ENCODE results near the gene TMEM147.
"Not testable (repeated sequence)": the region's sequence is repeated elsewhere in the genome, so short reads cannot be mapped to it uniquely, and the experiment has no call there.

Gene TMEM147

GRCh38 chr19:35565016-35565856, 19.8 kb downstream of the TMEM147 start:
- DNase-seq: no peak

- no peak for DNase-seq
These were observed 21.3 kb downstream of the TMEM147 start for GRCh38 chr19:35566738-35567137.

DNA sequence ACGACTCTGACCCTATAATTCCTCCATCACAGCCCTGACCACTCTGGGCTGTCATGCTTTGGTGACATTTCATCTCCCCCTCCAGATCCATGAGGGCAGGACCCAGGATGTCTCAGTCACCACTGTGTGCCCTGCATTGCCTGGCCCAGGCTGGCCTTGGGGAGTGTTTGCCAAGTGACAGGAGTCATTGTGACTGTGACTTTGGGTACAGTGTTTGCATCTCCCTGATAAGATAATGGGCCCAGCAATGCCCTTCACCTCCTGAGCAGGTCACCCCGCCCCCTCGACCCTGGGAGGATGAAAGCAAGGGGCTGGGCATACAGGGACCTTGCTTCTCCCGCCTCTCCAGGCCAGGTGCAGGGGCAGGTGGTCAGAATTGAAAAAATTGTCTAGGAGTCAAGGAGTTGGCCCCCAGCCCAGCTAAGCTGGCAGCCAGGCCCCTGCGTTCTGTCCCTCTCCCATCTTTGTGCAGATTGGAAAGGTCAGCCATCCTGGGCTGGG, 23.9 kb downstream of the TMEM147 start:
- DNase-seq: peak; percentile 22

- DNase-seq: no peak
These were observed 26.1 kb downstream of the TMEM147 start for GRCh38 chr19:35571406-35571965.

GRCh38 chr19:35577918-35578317, 32.5 kb downstream of the TMEM147 start:
- no peak for DNase-seq

GRCh38 chr19:35578707-35579106, 33.3 kb downstream of the TMEM147 start:
- no peak for DNase-seq

- no peak for DNase-seq
These were observed 37.3 kb downstream of the TMEM147 start for GRCh38 chr19:35582760-35583159.

GRCh38 chr19:35585848-35586247, 40.4 kb downstream of the TMEM147 start, which contains the start of gene PMIS2:
Gene PMIS2, plus strand, starts transcription at chr19:35586173. Its CDS starts 87 bp downstream, at chr19:35586260.
- no peak for DNase-seq

DNA sequence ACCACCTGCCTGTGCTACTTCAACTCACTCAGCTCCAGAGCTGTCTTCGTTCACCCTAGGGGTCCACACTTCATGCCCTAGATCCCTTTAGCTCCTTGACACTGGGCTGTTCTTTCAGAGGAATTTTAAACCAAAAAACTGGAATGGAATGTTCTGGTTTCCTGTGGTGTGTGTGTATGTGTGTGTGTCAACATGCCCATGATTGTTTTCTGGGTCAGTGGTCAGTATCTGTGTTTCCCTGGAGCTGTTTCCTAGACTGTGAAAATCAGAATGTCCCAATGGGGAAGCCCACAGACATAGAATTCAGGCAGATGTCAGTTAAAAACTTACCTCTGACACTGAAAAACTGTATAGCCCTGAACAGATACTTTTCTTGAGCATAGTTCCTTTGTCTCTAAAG, 41.9 kb downstream of the TMEM147 start:
- DNase-seq: no peak

DNA sequence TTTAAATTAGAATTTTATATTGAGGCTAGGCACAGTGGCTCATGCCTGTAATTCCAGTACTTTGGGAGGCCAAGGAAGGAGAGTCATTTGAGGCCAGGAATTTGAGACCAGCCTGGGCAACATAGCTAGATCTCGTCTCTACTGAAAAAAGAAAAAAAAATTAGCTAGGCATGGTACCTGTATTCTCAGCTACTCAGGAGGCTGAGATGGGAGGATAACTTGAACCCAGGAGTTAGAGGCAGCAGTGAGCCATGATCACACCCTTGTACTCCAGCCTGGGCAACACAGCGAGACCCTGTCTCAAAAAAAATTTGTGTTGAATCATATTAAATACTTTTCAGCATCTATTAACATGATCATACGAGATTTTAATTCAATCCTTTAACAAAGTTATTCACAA, 45.4 kb downstream of the TMEM147 start:
- DNase-seq: no peak

GRCh38 chr19:35592226-35592625, 46.8 kb downstream of the TMEM147 start:
- peak; percentile 6 for DNase-seq

- not testable (repeated sequence) for DNase-seq
These were observed 49.6 kb downstream of the TMEM147 start for GRCh38 chr19:35595026-35595425.

DNA sequence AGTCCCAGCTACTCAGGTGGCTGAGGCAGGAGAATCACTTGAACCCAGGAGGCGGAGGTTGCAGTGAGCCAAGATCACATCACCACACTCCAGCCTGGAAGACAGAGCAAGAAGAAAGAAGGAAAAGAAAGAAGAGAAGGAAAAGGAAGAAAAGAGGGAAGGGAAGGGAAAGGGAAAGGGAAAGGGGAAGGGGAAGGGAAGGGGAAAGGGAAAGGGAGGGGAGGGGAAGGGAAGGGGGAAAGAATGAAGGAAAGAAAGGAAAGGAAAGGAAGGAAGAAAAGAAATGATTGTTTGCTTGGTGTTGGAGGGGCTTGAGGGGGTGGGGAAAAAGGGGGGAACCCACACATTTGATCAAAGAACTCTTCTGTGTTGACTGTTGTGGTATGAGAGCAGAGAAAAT, 50.5 kb downstream of the TMEM147 start:
- no peak for DNase-seq

DNA sequence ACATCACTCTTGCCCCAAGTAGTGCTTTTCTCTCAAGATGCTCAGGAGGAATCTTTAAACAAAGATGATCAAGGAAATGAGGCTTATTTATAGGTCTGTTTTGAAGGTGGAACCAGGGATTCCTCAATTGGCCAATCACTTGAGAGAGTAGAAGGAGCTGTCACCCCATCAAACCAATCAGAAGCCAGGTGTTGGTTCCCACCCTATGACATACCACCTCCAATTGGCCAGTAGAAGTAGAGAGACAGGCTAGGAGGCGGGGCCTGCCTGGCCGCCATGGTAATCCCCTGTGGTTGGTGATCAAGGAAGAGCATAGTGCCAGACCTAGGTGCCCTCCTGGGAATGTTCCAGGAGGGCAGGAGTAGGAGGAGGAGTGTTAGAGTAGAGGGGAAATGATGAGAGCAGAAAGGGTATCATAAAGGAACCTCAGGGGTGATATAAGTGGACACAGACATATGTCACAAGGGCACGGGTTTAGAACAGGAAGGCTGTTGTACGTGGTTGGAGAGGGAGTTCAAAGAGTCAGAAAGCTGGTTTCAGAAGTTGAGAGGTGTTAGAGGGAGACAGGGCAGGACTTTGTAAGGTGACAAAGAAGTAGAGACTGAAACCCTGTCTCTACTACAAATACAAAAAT, 51.1 kb downstream of the TMEM147 start:
- DNase-seq: no peak
